Heart left ventricle (tissue), 16 donors: ENCODE results near the gene CBX6. TPM values are rescaled to one million over a fixed set of nuclear protein-coding genes. Genes with fewer than 3 reads are reported as not detected.

ENCODE experiments used
- ATAC-seq, 4 donors: fragments of 200-7000 bp; cut with Tn5 transposase; one replicate each; pipeline ENCODE4 v1.9.1; 2020 to 2022; ENCODE audit warnings: moderate library complexity in 4 of 4, mild to moderate bottlenecking in 3 of 4, moderate number of reproducible peaks in 1 of 4
- DNase-seq, 5 donors: peaks; one replicate each; pipeline ENCODE4 v3.0.0-alpha.2; 2020
- H3K27ac ChIP-seq, 12 donors: fragments of 200-600 bp; sonication (generic) in 4 of 12; one replicate each; pipeline versions ENCODE4 v1.5.0 to v1.8.0; 2016 to 2022; ENCODE audit warnings: mild to moderate bottlenecking in 2 of 12
- H3K27me3 ChIP-seq, 9 donors: fragments of 200-600 bp; sonication (generic) in 2 of 9; one replicate each; pipeline versions ENCODE4 v1.5.1 to v1.8.0; 2016 to 2022; ENCODE audit warnings: mild to moderate bottlenecking in 3 of 9
- H3K36me3 ChIP-seq, 9 donors: fragments of 200-600 bp; sonication (generic) in 2 of 9; one replicate each; pipeline versions ENCODE4 v1.5.0 to v1.8.0; 2018 to 2022; ENCODE audit warnings: mild to moderate bottlenecking in 2 of 9
- H3K4me1 ChIP-seq, 12 donors: fragments of 200-600 bp; sonication (generic) in 4 of 12; one replicate each; pipeline versions ENCODE4 v1.5.0 to v1.8.0; 2016 to 2022; ENCODE audit warnings: mild to moderate bottlenecking in 3 of 12
- H3K4me3 ChIP-seq, 12 donors: fragments of 200-600 bp; sonication (generic) in 4 of 12; one replicate each; pipeline versions ENCODE4 v1.5.0 to v1.8.0; 2017 to 2022; ENCODE audit warnings: mild to moderate bottlenecking in 9 of 12, moderate library complexity in 4 of 12
- H3K9me3 ChIP-seq, 12 donors: fragments of 200-600 bp; sonication (generic) in 4 of 12; one replicate each; pipeline versions ENCODE4 v1.5.0 to v1.8.0; 2016 to 2022; ENCODE audit warnings: mild to moderate bottlenecking in 1 of 12
- POLR2A ChIP-seq, 2 donors: fragments of 450-650 bp; IDR thresholded peaks; one replicate each; pipeline ENCODE4 v1.6.1; 2017; ENCODE audit warnings: antibody characterized with exemption in 2 of 2, mild to moderate bottlenecking in 2 of 2, moderate library complexity in 2 of 2
- WGBS, 4 donors: extraction: QIAGEN DNeasy Blood & Tissue Kit in 2 of 4; methylation state at CpG; one replicate each; pipeline versions ENCODE4 v1.1.5 to v1.1.7; 2013 to 2018; 5-methylcytosine and 5-hydroxymethylcytosine counted together
- intact Hi-C, 10 donors: fragments of 100-400 bp; cut with DNase I; formaldehyde crosslinking; loops; one replicate each; pipeline versions ENCODE4 v1.11.1 to v1.14.2; 2022
- polyA plus RNA-seq, 2 donors: library from polyadenylated mRNA; stranded (reverse); fragments of 200-250 nt; gene quantifications; one replicate each; pipeline ENCODE4 v1.2.3, GENCODE V29; 2013
- total RNA-seq, 9 donors: library from RNA; depleted of rRNA in 2 of 9; stranded (reverse); fragments of >200 nt in 2 of 9; fragmentation: NEBNext Ultra II Directional in 3 of 9; extraction: Animal tissue kit (Norgen Biotek cat#: 25700) in 3 of 9; gene quantifications; one replicate each; pipeline versions ENCODE4 v1.1.0 to v1.2.4, GENCODE V29; 2016 to 2023
- TF ChIP-seq, protein P1 (sequence below), 12 donors: fragments of 200-600 bp; sonication (generic) in 4 of 12; IDR thresholded peaks; one replicate each; pipeline versions ENCODE4 v1.5.0 to v1.8.0; 2018 to 2022; ENCODE audit warnings: antibody characterized with exemption in 12 of 12, mild to moderate bottlenecking in 5 of 12
- donor health status: ischemic (EF 13 %, LVEDD 7.1; RV severe dilation, severe dysfunction).
- donor health status: healthy with polysubstance abuse.
- donor health status: DM: no; HTN: yes; CAD: no.
- donor health status: DM: no; HTN: no; CAD: no.
- donor health status: ischemic (EF 25% LVEDD 6.9; RV normal size, moderate dysfunction).
- donor health status: ischemic (EF 25% LVEDD 5.7; RV mildly dilated, moderate dysfunction).
- donor health status: healthy.
- donor health status: DM: yes; HTN: yes; CAD: no.
- donor health status: ischemic (EF 35%, LVEDD 5.7; RV mildly dilated, moderate dysfunction).
- donor health status: nonischemic (EF 11% LVEDD 7.7; RV severe dilation, severe dysfunction).
- donor health status: DM: yes; HTN: yes; CAD: no.
- donor health status: PGD.
- donor health status: ischemic (EF 29% LVEDD 5.4; RV normal size, mild dysfunction).
- donor health status: nonischemic (EF 23%, LVEDD 6.1; RV moderate dilation, normal function).

Gene CBX6
- total and polyA plus RNA-seq, 11 donors = 21.1 to 59.0 (median 43.7) TPM

GRCh38 chr22:38868286-38868721, 3.7 kb downstream of the CBX6 start:
- TF ChIP-seq, protein P1, sequence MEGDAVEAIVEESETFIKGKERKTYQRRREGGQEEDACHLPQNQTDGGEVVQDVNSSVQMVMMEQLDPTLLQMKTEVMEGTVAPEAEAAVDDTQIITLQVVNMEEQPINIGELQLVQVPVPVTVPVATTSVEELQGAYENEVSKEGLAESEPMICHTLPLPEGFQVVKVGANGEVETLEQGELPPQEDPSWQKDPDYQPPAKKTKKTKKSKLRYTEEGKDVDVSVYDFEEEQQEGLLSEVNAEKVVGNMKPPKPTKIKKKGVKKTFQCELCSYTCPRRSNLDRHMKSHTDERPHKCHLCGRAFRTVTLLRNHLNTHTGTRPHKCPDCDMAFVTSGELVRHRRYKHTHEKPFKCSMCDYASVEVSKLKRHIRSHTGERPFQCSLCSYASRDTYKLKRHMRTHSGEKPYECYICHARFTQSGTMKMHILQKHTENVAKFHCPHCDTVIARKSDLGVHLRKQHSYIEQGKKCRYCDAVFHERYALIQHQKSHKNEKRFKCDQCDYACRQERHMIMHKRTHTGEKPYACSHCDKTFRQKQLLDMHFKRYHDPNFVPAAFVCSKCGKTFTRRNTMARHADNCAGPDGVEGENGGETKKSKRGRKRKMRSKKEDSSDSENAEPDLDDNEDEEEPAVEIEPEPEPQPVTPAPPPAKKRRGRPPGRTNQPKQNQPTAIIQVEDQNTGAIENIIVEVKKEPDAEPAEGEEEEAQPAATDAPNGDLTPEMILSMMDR (IDR thresholded peaks at IDR 0.05) = no peak
- TF ChIP-seq POLR2A (IDR thresholded peaks at IDR 0.05) = no peak
- Histone ChIP-seq H3K27ac (no peak overlapping the region), H3K4me3 (no peak overlapping the region), H3K9me3 (no peaks in the 10 kb centered on the region), H3K36me3 (peaks cover 0 to 53% (median 23%) of the 10 kb centered on the region in 9 donors), H3K4me1 (peaks cover 10 to 85% (median 58%) of the 10 kb centered on the region in 12 donors), H3K27me3 (no peaks in the 10 kb centered on the region)
- DNase-seq (no peak), ATAC-seq (no peak)
- intact Hi-C loops = loop anchor here in 9 of 10 donors (2.0 to 10.0 kb wide), 8 partner anchors 76 to 254 kb away; partner anchors contain the start of gene DNAL4 (in 1 of the 9)
- 81 to 92% (median 89%) methylated on average over 8 of the region's 8 CpGs for WGBS, 4 donors

DNA sequence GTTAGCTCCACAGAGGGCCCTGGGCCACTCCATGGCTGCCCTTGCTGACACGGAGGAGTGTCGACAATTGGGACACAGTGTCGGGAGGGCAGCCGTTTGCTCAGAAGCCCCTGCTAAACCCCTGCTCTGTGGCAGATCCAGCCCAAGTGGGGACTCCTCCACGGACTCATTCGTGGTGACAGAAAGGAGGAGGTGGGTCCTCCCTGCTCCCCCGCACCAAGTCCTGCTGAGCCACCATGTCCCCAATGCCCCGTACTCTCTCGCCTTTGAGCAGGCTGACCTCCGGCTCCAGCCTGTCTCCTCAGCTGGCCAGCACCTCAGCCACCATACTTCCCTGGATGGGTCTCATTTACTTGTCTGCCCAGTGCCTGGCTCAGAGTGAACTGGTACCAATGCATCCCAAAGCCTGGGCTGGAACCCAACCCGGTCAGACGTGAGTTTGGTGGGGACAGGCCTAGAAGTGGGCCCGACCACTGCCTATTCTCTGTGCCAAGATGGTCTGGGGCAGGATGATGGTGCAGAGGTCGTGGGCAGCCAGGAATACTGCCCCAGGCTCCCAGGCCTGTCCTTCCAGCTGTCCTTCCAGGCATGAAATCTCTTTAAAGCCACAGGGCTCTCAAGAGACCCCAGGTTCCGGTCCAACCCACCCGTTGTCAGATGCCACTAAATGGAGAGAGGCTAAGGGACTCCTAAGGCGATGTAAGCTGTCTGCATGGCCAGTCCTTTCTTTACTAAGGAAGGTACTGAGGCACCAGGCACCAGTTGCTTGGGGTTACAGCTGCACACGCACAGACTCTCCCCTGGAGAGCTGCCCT, 4.3 kb downstream of the CBX6 start:
- TF ChIP-seq, protein P1 (IDR thresholded peaks at IDR 0.05) = no peak
- TF ChIP-seq POLR2A (IDR thresholded peaks at IDR 0.05) = no peak
- intact Hi-C loops = loop anchor here in 9 of 10 donors (2.0 to 10.0 kb wide), 8 partner anchors 75 to 255 kb away; partner anchors contain the start of gene DNAL4 (in 1 of the 9)
- WGBS, 4 donors = 80 to 91% (median 84%) methylated on average over 16 to 18 of the region's 18 CpGs
- no peak overlapping the region for H3K4me3 ChIP-seq
- no peaks in the 10 kb centered on the region for H3K9me3 ChIP-seq
- ATAC-seq (no peak), DNase-seq (peak in 1 of 5 donors; percentile 13)
- no peaks in the 10 kb centered on the region for H3K27me3 ChIP-seq
- peaks cover 10 to 89% (median 61%) of the 10 kb centered on the region in 12 donors for H3K4me1 ChIP-seq
- H3K36me3 ChIP-seq = peaks cover 0 to 53% (median 23%) of the 10 kb centered on the region in 9 donors
- H3K27ac ChIP-seq = no peak overlapping the region

DNA sequence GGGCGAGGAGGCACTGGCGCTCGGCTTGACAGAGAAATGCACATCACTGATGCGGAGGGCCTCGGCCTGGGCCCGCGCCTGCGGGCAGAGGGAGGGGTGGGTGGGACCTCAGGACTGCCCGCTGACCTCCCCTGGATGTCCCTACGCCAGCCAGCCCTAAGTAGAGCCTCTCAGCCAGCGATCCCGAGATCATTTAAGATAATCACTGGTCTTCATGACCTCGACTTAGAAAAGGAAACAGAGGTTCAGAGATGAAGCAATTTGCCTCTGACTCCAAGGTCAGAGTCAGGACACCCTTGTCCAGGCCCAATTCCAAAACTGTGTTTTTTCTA, 4.9 kb downstream of the CBX6 start:
- peak overlapping the region in 1 of 12 donors; percentile 82 for H3K27ac ChIP-seq
- peaks cover 0 to 53% (median 23%) of the 10 kb centered on the region in 9 donors for H3K36me3 ChIP-seq
- TF ChIP-seq, protein P1 (IDR thresholded peaks at IDR 0.05) = no peak
- no peak for TF ChIP-seq POLR2A (IDR thresholded peaks at IDR 0.05)
- H3K4me1 ChIP-seq = peaks cover 10 to 92% (median 65%) of the 10 kb centered on the region in 12 donors
- WGBS, 4 donors = 68 to 83% (median 77%) methylated on average over 10 to 13 of the region's 13 CpGs
- intact Hi-C loops = loop anchor here in 7 of 10 donors (5.0 to 10.0 kb wide), 5 partner anchors 75 to 255 kb away; partner anchors contain the start of gene DNAL4 (in 1 of the 7)
- no peaks in the 10 kb centered on the region for H3K9me3 ChIP-seq
- no peaks in the 10 kb centered on the region for H3K27me3 ChIP-seq
- no peak overlapping the region for H3K4me3 ChIP-seq
- no peak for DNase-seq
- ATAC-seq = no peak
